ENCODE results near the gene ASTN2.

- TF ChIP-seq EZH2 (IDR thresholded peaks at IDR 0.05; ENCODE audit: borderline replicate concordance, low read length) (no peak), CTCF (conservative IDR thresholded peaks at IDR 0.05 in 1 of 2, IDR thresholded peaks at IDR 0.05 in 1 of 2; ENCODE audit: extremely low read depth in 1 of 2, insufficient read depth in 1 of 2, low read depth in 1 of 2, low read length in 2 of 2) (no peak)
Observed at GRCh38 chr9:117149996-117150395, 264.9 kb downstream of the ASTN2 start.
